GM18499 (cell line): ENCODE data around the gene TLCD1.
"Not testable (repeated sequence)": the region's sequence is repeated elsewhere in the genome, so short reads cannot be mapped to it uniquely, and the experiment has no call there.

ENCODE experiments used
- ATAC-seq: cut with Tn5 transposase; IDR thresholded peaks from one replicate; pipeline ENCODE4 v1.9.1; 2021; ENCODE audit warnings: moderate number of reproducible peaks; ENCODE audit not compliant: insufficient read depth, unreplicated experiment

Gene TLCD1

DNA sequence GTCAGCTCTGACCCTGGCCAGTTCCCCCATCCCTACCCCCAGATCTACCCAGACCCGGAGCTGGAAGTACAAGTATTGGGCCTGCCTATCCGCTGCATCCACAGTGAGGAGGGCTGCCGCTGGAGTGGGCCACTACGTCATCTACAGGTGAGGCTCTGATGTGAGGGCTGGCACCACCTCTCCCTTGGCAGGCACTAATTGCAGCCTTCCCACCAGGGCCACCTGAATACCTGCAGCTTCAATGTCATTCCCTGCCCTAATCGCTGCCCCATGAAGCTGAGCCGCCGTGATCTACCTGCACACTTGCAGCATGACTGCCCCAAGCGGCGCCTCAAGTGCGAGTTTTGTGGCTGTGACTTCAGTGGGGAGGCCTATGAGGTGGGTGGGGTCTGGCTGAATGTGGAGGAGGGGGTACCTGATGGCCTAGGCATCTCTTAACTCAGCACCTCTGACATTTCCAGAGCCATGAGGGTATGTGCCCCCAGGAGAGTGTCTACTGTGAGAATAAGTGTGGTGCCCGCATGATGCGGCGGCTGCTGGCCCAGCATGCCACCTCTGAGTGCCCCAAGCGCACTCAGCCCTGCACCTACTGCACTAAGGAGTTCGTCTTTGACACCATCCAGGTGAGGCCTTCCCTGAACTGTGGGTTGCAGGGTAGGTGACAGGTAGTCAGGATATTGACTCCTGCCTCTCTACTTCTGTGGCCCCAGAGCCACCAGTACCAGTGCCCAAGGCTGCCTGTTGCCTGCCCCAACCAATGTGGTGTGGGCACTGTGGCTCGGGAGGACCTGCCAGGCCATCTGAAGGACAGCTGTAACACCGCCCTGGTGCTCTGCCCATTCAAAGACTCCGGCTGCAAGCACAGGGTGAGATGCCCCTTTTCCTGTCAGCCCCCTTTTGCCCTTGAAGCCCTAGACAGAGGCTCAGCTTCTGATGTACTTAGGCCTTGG lies 22.0 kb upstream of the TLCD1 start:
- no peak for ATAC-seq

DNA sequence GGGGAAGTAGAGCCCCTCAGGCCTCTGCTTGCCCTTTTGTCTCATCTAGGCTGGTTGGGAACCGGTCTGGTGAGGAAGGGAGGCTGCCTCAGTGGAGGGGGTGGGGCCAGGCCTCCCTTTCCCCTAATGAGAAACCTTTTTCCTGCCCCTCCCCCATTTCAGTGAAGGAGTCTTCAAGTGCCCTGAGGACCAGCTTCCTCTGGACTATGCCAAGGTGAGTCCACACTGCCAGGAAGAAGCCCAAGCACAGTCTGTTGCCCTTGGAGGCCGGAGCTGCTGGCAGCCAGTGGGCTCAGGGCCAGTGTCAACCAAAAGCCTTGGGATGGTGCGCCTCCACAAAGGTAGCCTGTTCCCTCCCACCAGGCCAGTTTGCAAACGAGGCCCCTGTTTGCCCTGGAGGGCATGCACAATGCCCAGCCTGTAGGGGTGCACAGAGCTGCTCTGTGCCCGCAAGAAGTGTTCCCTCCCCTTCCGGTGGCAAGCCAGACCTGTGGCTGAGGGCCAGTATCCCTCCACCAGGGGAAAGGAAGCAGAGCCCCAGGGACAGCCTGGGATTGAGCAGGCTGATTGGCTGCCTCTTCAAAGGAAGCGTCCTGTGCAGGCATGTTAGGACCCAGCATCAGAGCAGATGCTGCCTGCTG lies 21.1 kb upstream of the TLCD1 start:
- no peak for ATAC-seq

DNA sequence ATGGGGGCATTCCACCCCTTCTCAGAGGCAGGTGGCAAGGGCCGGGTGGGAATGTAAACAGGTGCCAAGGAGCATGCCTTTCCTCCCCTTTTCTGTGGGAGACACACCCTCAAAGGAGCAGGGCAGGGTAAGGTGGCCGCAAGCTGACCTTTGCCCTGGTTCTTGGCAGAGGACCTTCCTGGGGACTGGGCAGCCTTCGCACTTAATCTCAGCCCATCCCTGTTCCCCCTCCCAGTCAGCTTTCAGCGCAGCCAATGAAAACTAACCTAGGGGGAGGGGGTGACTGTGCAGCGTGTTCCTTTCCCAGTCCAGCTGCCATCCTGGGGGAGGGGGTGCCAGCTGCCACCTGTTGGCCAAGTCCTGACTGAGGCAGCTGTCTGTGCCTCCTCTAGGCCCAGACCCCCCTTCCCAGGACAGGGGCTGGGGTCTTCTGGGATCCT lies 20.6 kb upstream of the TLCD1 start:
- ATAC-seq: no peak

DNA sequence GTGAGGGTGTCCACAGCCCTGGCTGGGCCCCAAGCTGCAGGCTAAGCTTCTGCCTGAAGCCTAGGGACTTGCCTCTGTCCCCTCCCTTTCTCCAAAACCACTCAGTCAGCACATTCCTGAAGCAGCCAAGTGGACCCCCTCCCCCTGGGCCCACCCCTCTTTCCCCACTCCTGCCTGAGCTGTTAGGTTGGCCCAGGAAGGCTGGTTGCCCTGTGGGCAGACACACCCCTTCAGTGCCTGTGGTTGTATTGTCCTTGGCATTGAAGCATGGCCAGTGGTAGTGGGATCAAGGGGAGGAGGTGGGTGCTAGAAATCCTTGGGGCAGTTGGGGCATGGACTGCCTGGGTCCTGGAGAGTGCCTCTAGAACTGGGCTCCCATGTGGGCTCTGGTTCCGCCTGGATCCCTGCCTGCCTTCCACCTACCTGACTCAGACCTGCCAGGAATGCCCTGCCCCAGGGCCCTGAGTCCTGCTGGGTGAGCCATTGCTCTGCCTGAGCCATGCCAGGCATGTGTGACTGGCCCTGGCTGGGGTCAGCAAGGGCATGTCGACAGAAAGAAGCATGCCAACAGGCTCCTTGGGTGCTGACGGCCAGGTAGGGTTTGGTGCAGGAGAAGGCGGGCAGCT lies 19.9 kb upstream of the TLCD1 start:
- no peak for ATAC-seq

DNA sequence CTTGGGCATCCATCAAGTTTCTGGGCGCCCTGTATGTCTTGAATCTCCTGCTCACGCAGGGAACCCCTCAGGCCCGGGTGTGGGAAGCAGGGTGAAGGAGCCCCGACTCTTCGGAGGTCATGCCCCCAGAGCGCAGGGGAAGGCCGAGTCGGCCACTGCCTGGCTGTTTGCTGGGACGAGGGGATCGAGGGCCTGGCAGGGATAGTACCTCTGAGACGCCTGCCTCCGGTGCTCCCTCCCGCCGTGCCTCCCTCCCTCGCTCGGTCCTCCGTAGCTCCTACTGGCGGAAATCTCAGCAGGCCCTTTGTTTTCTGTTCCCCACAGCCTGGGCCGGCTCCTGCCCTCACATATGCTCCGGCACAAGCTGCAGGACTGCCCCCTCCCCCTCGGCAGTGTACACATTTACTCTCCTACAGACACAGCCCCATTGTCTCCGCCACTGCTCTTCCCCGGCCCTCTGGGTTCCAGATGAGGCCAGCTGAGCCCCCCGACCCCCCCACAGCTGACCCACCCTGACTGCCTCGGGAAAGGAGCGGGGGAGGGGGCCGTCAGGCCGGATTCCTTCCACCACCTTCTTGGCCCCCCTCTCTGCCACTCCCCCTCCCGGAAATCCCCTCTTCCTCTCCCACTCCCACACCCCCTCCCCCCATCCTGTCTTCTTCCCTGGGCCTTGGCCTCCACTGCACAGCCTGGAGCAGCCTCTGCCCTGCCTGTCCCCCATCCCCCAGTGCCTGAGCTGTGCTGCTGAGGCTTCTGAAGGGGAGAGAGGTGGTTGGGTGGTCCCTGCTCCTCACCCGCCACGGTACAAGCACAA lies 19.1 kb upstream of the TLCD1 start:
- ATAC-seq: no peak

DNA sequence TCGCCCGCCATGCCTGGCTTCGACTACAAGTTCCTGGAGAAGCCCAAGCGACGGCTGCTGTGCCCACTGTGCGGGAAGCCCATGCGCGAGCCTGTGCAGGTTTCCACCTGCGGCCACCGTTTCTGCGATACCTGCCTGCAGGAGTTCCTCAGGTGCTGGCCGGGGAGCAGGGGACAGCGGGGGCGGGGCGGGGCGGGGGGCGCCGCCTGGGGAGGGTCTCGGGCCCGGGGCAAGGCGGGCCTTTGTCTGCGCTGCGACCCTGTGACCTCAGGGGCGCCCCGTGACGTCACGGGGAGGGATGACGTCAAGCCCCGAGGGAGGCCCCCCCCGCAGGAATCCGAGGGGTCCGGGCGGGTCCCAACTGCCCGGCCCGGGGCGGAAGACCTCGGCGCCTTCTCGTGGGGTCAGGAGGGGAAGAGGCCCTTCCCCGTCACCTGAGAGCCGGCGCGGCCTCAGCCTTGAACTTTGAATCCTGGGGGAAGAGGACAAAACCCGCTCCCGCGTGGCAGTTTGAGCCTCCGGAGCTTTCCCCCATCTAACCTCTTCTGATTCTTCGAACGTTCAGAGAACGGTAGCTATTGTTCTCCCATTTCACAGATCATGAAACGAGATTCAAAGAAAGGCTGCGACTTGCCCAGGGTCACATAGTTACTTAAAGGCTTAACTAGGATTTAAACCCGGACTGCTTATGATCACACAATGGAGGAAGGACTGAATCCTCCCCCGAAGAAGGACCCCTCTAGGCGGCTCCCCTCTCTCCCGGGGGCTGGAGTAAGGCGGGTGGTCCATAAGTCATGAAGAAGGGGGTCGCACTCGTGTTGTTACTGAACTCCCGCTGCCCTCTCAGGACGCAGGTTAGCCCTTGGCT lies 18.3 kb upstream of the TLCD1 start:
- no peak for ATAC-seq

DNA sequence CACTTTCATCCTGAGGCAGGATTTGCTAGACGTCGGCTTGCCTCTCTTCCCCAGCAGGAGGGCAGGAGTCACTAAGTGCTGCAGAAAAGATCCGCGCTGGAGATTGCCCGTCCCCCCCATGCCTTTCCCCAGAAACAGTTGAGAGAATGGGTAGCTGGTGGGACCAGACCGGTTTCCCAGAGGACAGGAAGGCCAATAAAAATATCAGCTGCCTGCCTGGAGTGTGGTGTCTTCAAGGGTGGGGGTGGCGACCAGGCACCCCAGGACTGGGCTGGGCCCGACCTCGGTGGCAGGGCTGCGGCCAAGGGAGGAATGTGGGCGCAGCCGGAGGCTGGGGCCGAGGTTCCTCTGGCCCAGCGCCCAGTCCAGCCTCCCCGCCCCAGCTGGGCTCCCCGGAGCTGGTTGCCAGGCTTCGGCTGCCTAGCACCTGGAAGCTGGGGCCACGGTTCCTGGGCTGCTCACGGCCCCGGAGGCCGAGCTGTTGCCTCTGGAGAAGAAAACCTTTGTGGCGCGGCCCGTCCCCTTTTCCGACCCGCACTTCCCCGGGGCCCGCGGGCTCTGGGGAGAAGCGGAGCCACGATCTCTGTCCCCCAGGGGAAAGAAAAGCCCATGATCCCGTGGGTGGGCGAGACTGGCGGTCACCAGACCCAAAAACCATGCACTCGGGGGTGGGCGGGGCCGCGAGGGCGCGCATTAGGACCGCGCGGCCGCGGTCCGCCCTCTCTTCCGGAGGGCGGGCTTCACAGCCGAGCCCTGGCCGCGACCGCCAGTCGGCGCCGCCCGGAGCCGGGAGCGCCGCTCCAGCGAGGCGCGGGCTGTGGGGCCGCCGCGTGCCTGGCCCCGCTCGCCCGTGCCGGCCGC lies 17.4 kb upstream of the TLCD1 start, which contains the start of gene TRAF4:
TRAF4 (plus strand) TSS at position 769 of the 861 bp plus-strand sequence. CDS start 102 bp downstream, outside the sequence.
- no peak for ATAC-seq

DNA sequence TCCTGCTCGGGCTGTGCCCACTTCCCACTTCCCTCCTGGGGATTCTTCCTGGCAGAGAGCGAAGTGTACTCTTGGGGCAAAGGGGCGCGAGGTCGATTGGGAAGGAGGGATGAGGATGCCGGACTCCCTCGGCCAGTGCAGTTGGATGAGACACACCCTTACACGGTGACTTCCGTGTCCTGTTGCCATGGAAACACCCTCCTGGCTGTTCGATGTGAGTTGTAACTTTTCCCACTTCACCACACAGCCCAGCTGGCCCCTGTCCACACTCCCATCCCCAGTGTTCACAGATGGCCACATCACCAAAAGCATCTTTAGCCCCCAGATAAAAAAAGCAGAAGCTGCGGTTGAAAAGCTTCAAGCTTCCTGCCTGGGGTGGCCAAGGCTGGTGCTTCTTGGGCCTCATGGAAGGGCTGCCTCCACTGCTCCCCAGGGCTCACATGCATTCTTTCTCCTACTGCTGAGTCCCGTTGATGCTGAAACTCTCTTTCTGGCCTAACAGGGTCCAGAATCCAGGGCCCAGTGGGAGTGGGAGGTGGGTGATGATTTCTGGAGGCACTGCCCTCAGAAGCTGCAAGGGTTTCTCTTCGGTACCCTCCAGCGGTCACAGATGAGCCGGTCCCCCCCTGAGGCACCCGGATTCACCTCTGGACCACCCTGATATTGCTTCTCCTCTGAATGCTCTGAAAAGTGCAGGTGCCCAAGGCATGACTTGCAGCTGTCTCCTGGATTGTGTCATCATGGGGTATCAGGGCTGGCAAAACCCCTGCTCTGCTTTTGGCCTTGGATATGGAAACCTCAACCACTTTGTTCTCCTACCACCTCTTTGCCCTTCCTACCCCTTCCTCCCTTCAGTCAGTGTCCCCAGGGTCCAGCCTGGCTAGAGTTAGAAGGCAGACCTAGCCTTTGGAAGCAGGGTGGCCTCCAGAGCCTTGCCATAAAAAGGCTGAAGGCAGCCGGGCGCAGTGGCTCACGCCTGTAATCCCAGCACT lies 15.6 kb upstream of the TLCD1 start:
- ATAC-seq: no peak

DNA sequence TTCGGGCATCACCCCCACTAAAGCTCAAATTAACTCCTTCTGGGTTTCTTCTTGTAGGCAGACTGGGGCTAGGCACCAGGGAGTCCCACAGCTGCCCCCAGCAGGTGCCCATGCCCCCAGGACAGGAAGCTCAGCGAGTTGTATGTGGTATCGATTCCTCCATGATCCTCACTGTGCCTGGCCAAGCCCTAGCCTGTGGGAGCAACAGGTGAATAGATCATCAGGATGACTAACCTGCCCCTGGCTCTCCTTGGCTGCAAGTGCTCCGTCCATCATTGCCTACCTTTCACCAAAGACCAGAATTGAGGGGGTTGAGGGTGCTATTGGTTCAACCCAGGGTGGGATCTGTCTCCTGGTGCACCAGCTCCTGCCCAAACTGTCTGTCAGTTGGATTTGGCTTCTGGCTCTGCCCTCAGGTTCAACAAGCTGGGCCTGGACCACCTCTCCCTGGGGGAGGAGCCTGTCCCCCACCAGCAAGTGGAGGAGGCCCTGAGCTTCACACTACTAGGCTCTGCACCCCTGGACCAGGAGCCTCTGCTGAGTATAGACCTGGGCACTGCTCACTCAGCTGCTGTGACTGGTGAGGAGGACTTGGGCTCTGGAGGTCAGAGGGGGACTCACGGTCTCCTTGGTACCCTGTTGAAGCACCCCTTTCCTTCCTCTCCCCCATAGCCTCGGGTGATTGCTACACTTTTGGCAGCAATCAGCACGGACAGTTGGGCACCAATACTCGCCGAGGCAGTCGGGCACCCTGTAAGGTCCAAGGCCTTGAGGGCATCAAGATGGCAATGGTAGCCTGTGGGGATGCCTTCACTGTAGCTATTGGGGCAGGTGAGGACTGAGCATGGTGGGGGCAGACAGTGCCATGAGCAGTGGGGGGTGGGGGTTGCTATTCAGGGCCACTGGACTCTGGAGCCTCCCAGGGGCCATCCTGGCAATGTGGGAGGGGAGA lies 14.6 kb upstream of the TLCD1 start:
- no peak for ATAC-seq

DNA sequence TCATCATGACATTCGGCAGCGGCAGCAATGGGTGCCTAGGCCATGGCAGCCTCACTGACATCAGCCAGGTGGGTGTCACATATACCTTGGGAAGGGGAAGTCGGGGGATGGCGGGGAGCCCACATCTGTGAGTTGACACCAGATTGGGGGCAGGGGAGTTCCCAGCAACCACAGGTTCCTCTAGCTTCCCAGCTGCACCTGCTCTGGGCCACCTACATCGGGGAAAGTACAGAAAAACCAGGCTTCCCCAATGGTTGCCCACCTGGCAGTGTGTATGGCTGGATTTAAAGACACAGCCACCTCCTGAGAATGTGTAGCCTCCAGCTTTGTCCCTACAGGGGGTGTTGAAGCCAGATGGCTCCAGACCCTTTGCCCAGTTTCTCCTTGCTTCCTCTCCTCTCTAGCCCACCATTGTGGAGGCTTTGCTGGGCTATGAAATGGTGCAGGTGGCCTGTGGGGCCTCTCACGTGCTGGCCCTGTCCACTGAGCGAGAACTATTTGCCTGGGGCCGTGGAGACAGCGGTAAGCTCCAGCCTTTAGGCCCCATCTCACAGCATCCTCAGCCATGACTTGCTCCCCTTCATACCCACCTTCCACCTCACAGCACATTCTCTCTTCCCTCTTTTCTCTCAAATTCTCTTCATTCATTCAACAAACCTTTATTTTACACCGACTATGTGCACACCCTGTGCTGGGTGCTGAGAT lies 12.8 kb upstream of the TLCD1 start:
- no peak for ATAC-seq

DNA sequence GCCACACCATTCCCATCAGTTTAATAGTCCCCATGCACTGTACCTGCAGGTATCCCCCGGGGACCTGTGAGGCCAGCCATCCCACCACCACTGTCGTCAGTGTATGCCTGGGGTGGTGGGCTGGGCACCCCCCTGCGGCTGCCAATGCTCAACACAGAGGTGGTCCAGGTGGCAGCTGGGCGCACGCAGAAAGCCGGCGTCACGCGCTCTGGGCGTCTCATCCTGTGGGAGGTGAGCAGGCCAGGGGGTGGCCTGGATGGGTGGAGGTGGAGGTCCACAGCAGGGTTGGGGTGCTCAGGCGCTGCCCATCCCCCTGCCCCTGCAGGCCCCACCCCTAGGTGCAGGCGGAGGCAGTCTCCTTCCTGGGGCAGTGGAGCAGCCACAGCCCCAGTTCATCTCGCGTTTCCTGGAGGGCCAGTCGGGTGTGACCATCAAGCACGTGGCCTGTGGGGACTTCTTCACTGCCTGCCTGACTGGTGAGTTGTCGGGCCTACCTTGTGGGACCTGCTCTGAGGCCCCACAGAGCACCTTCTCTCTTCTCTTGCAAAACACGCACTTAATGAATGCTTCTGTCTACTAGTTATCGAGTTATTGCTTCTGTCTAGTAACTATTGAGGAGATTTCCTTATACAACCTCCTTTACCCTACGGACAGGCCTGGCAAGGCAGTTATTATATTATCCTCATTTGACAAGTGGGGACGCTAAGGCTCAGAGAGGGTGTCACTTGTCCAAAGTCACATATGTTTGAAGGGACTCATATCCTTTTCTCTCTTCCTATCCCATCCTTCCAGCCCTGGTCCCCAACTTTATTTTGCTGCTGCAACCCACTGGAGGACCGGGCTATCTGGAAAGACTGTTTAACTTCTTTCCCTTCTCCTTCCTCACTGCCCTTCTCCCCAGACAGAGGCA lies 12.0 kb upstream of the TLCD1 start:
- ATAC-seq: no peak

DNA sequence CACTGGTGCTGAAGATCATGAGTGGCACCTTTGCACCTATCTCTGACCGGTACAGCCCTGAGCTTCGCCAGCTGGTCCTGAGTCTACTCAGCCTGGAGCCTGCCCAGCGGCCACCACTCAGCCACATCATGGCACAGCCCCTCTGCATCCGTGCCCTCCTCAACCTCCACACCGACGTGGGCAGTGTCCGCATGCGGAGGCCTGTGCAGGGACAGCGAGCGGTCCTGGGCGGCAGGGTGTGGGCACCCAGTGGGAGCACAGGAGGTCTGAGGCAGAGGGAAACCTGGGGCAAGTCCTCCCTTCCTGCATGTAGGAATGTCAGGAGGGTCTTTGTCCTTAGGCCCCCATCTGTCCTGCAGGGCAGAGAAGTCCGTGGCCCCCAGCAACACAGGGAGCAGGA lies 11.3 kb upstream of the TLCD1 start:
- ATAC-seq: no peak

DNA sequence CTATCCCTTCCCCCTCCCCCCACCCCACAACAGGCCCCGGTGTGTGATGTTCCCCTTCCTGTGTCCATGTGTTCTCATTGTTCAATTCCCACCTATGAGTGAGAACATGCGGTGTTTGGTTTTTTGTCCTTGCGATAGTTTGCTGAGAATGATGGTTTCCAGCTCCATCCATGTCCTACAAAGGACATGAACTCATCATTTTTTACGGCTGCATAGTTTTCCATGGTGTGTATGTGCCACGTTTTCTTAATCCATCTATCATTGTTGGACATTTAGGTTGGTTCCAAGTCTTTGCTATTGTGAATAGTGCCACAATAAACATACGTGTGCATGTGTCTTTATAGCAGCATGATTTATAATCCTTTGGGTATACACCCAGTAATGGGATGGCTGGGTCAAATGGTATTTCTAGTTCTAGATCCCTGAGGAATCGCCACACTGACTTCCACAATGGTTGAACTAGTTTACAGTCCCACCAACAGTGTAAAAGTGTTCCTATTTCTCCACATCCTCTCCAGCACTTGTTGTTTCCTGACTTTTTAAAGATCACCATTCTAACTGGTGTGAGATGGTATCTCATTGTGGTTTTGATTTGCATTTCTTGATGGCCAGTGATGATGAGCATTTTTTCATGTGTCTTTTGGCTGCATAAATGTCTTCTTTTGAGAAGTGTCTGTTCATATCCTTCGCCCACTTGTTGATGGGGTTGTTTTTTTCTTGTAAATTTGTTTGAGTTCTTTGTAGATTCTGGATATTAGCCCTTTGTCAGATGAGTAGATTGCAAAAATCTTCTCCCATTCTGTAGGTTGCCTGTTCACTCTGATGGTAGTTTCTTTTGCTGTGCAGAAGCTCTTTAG lies 10.1 kb upstream of the TLCD1 start:
- not testable (repeated sequence) for ATAC-seq
